ENCODE results near the gene CCDC188. TPM values are rescaled to one million over a fixed set of nuclear protein-coding genes. Genes with fewer than 3 reads are reported as not detected.
A peak's percentile ranks its signal among the peaks of the same experiment; 100 is the strongest.

The CCDC188 gene
- total and polyA plus RNA-seq, 9 of the 15 experiments (the other 6 are each of a cell fraction or from before 2014, with no cell fraction given), result not detected

- TF ChIP-seq CTCF (IDR thresholded peaks at IDR 0.05 in 2 of 3, conservative IDR thresholded peaks at IDR 0.05 in 1 of 3; ENCODE audit: insufficient read depth in 2 of 3, low read depth in 1 of 3, low read length in 3 of 3), result peak; percentile 68 to 86 (median 74)
- TF ChIP-seq SETDB1 (IDR thresholded peaks at IDR 0.05; ENCODE audit: low read length), result peak; percentile 13
- TF ChIP-seq KLF1 (tag; IDR thresholded peaks at IDR 0.05), result no peak
- TF ChIP-seq, protein P1, sequence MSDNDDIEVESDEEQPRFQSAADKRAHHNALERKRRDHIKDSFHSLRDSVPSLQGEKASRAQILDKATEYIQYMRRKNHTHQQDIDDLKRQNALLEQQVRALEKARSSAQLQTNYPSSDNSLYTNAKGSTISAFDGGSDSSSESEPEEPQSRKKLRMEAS (CRISPR knock-in tag; IDR thresholded peaks at IDR 0.05), result peak; percentile 45; the same call in 1 of the 2 replicates
- TF ChIP-seq MED1 (CRISPR knock-in tag; IDR thresholded peaks at IDR 0.05; ENCODE audit: borderline replicate concordance), result 0 out of 2 replicates have a peak, but pooled peaks have one; percentile 40
- TF ChIP-seq TFAP4 (CRISPR knock-in tag; IDR thresholded peaks at IDR 0.05; ENCODE audit: borderline replicate concordance), result peak; percentile 95
- TF ChIP-seq, protein P2, sequence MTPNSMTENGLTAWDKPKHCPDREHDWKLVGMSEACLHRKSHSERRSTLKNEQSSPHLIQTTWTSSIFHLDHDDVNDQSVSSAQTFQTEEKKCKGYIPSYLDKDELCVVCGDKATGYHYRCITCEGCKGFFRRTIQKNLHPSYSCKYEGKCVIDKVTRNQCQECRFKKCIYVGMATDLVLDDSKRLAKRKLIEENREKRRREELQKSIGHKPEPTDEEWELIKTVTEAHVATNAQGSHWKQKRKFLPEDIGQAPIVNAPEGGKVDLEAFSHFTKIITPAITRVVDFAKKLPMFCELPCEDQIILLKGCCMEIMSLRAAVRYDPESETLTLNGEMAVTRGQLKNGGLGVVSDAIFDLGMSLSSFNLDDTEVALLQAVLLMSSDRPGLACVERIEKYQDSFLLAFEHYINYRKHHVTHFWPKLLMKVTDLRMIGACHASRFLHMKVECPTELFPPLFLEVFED (CRISPR knock-in tag; conservative IDR thresholded peaks at IDR 0.05), result no peak
- TF ChIP-seq STAT5A (IDR thresholded peaks at IDR 0.05; ENCODE audit: borderline replicate concordance, low read length), result 0 out of 2 replicates have a peak, but pooled peaks have one; percentile 7
- peak; percentile 14 for TF ChIP-seq HMGN3 (IDR thresholded peaks at IDR 0.05; ENCODE audit: borderline replicate concordance, extremely low read depth, insufficient read length, low read depth, low read length)
- no peak for TF ChIP-seq JUN (IDR thresholded peaks at IDR 0.05; ENCODE audit: borderline replicate concordance, low read depth, low read length)
- TF ChIP-seq JUN (CRISPR knock-in tag; IDR thresholded peaks at IDR 0.05; ENCODE audit: borderline replicate concordance), result 0 out of 2 replicates have a peak, but pooled peaks have one; percentile 84
- peak; percentile 65; the same call in 1 of the 2 replicates for TF ChIP-seq FOXP1 (CRISPR knock-in tag; IDR thresholded peaks at IDR 0.05)
- TF ChIP-seq ZNF24 (IDR thresholded peaks at IDR 0.05), result no peak
- 0 out of 2 replicates have a peak, but pooled peaks have one; percentile 17 for TF ChIP-seq CBFB (CRISPR knock-in tag; IDR thresholded peaks at IDR 0.05)
- peak; percentile 66; the same call in 1 of the 2 replicates for TF ChIP-seq ARID4B (CRISPR knock-in tag; IDR thresholded peaks at IDR 0.05)
- no peak for TF ChIP-seq ZNF41 (CRISPR knock-in tag; conservative IDR thresholded peaks at IDR 0.05)
- TF ChIP-seq ERF (CRISPR knock-in tag; IDR thresholded peaks at IDR 0.05), result 0 out of 2 replicates have a peak, but pooled peaks have one; percentile 23
Observed at GRCh38 chr22:20174785-20175596, 24.1 kb upstream of the CCDC188 start (continued).
